IMR-90 (cell line): Measurements from ENCODE around the gene RAD18. TPM values are rescaled to one million over a fixed set of nuclear protein-coding genes. Genes with fewer than 3 reads are reported as not detected.

Experiments used
- ATAC-seq: fragments of 200-7000 bp; cut with Tn5 transposase; 2 replicates; pipeline ENCODE4 v1.9.1; 2020; ENCODE audit warnings: low read depth, mild to moderate bottlenecking, moderate library complexity
- BruUV-seq: library from RNA; stranded (reverse); fragments of 400-500 nt; replicated peaks from 2 replicates; lab custom pipeline; 2021; lab: Mats Ljungman, UMichigan
- CTCF ChIA-PET: fragments of 300-600 bp; formaldehyde crosslinking; extraction: SDS; loops from one replicate; lab custom pipeline; 2021; ENCODE audit warnings: antibody characterized with exemption; lab: Yijun Ruan, JAX
- POLR2A ChIA-PET: fragments of 300-600 bp; sonication (Branson Sonifier 250); formaldehyde crosslinking; loops from one replicate; lab custom pipeline; 2022; ENCODE audit warnings: antibody characterized with exemption; ENCODE audit not compliant: unreplicated experiment; lab: Charles Lee
- DNase-seq: peaks from one replicate; pipeline ENCODE4 v3.0.0; 2013
- H2AFZ ChIP-seq: replicated peaks from 2 replicates; pipeline ENCODE3; 2013; ENCODE audit warnings: low read length, mild to moderate bottlenecking; ENCODE audit not compliant: poor library complexity
- H2AK5ac ChIP-seq: 2 replicates; pipeline ENCODE4 v1.6.1; 2013; ENCODE audit warnings: low read depth, low read length, inconsistent platforms
- H2AK9ac ChIP-seq: replicated peaks from 2 replicates; pipeline ENCODE3; 2013; ENCODE audit warnings: mild to moderate bottlenecking, low read depth, low read length, moderate library complexity; ENCODE audit not compliant: poor library complexity
- H2BK120ac ChIP-seq: 2 replicates; pipeline ENCODE4 v1.6.1; 2013; ENCODE audit warnings: low read depth, low read length, inconsistent platforms
- H2BK15ac ChIP-seq: 3 replicates; pipeline ENCODE4 v1.6.1; 2013; ENCODE audit warnings: low read depth, low read length, inconsistent platforms
- H2BK20ac ChIP-seq: 2 replicates; pipeline ENCODE4 v1.6.1; 2013; ENCODE audit warnings: low read depth, mild to moderate bottlenecking, inconsistent platforms, low read length, moderate library complexity
- H2BK5ac ChIP-seq: 2 replicates; pipeline ENCODE4 v1.6.1; 2013; ENCODE audit warnings: mild to moderate bottlenecking, low read depth, low read length, inconsistent platforms; ENCODE audit not compliant: poor library complexity, severe bottlenecking
- H3K14ac ChIP-seq: replicated peaks from 2 replicates; pipeline ENCODE4 v1.6.1; 2013; ENCODE audit warnings: low read depth, low read length, inconsistent platforms
- H3K18ac ChIP-seq: 2 replicates; pipeline ENCODE4 v1.6.1; 2013; ENCODE audit warnings: low read depth, low read length, control low read depth
- H3K23ac ChIP-seq: 2 replicates; pipeline ENCODE4 v1.6.1; 2013; ENCODE audit warnings: low read depth, low read length, inconsistent platforms
- H3K27ac ChIP-seq: 2 replicates; pipeline ENCODE4 v1.5.1; 2013; ENCODE audit warnings: mild to moderate bottlenecking, control low read depth, low read length; ENCODE audit not compliant: insufficient read depth
- H3K27me3 ChIP-seq: 2 replicates; pipeline ENCODE4 v1.6.1; 2013; ENCODE audit warnings: low read length; ENCODE audit not compliant: control insufficient read depth, insufficient read depth
- H3K36me3 ChIP-seq: 2 replicates; pipeline ENCODE4 v1.6.1; 2013; ENCODE audit warnings: low read length, mixed read lengths; ENCODE audit not compliant: control insufficient read depth, insufficient read depth
- H3K4ac ChIP-seq: 2 replicates; pipeline ENCODE4 v1.6.1; 2013; ENCODE audit warnings: low read depth, low read length, inconsistent platforms
- H3K4me1 ChIP-seq: 2 replicates; pipeline ENCODE4 v1.6.1; 2013; ENCODE audit warnings: low read length, mixed read lengths; ENCODE audit not compliant: control insufficient read depth, insufficient read depth
- H3K4me2 ChIP-seq: 2 replicates; pipeline ENCODE4 v1.6.1; 2013; ENCODE audit warnings: low read depth, mild to moderate bottlenecking, control low read depth, low read length, moderate library complexity
- H3K4me3 ChIP-seq: 2 replicates; pipeline ENCODE4 v1.5.1; 2013; ENCODE audit warnings: low read depth, mild to moderate bottlenecking, control low read depth, low read length, moderate library complexity; ENCODE audit not compliant: insufficient read depth
- H3K56ac ChIP-seq: 2 replicates; pipeline ENCODE4 v1.6.1; 2013; ENCODE audit warnings: low read length, inconsistent platforms; ENCODE audit not compliant: insufficient read depth; ENCODE audit errors: extremely low read depth
- H3K79me1 ChIP-seq, 2 experiments: 2 replicates each; pipeline ENCODE4 v1.6.1; 2013; ENCODE audit warnings: low read length in 2 of 2, inconsistent platforms in 1 of 2, low read depth in 1 of 2
- H3K9ac ChIP-seq: 2 replicates; pipeline ENCODE4 v1.6.1; 2013; ENCODE audit warnings: low read depth, low read length, control low read depth
- H3K9me1 ChIP-seq: 2 replicates; pipeline ENCODE4 v1.6.1; 2013; ENCODE audit warnings: low read length, inconsistent platforms; ENCODE audit not compliant: insufficient read depth
- H3K9me3 ChIP-seq: 2 replicates; pipeline ENCODE4 v1.6.1; 2013; ENCODE audit warnings: low read length; ENCODE audit not compliant: control insufficient read depth, insufficient read depth
- H4K20me1 ChIP-seq: 2 replicates; pipeline ENCODE4 v1.6.1; 2013; ENCODE audit warnings: low read length, inconsistent platforms; ENCODE audit not compliant: insufficient read depth
- H4K5ac ChIP-seq: 2 replicates; pipeline ENCODE4 v1.6.1; 2013; ENCODE audit warnings: mild to moderate bottlenecking, low read depth, low read length, control low read depth
- H4K8ac ChIP-seq, 2 experiments: 2 replicates each; pipeline ENCODE4 v1.6.1; 2013; ENCODE audit warnings: low read depth in 2 of 2, low read length in 2 of 2, control low read depth in 1 of 2, inconsistent platforms in 1 of 2
- H4K91ac ChIP-seq: 2 replicates; pipeline ENCODE4 v1.6.1; 2013; ENCODE audit warnings: low read depth, low read length, inconsistent platforms; ENCODE audit not compliant: insufficient read depth
- BHLHE40 ChIP-seq: fragments of 150-350 bp; IDR thresholded peaks from 2 replicates; pipeline ENCODE4 v1.6.1; 2016; ENCODE audit warnings: mild to moderate bottlenecking, low read depth, low read length
- CEBPB ChIP-seq: IDR thresholded peaks from 2 replicates; pipeline ENCODE4 v1.6.1; 2012; ENCODE audit warnings: low read depth, low read length, improper control_type of control experiment
- CHD1 ChIP-seq: IDR thresholded peaks from 2 replicates; pipeline ENCODE4 v1.6.1; 2012; ENCODE audit warnings: low read depth, low read length, improper control_type of control experiment
- ELK1 ChIP-seq: fragments of 150-350 bp; IDR thresholded peaks from 2 replicates; pipeline ENCODE4 v1.6.1; 2016; ENCODE audit warnings: low read depth, mild to moderate bottlenecking, low read length, moderate library complexity, borderline replicate concordance
- FOS ChIP-seq: fragments of 150-350 bp; IDR thresholded peaks from 2 replicates; pipeline ENCODE4 v1.6.1; 2016; ENCODE audit warnings: low read depth, low read length
- MAFK ChIP-seq: IDR thresholded peaks from 2 replicates; pipeline ENCODE4 v1.6.1; 2012; ENCODE audit warnings: low read depth, low read length, improper control_type of control experiment
- MAZ ChIP-seq: IDR thresholded peaks from 2 replicates; pipeline ENCODE4 v1.6.1; 2012; ENCODE audit warnings: low read depth, mild to moderate bottlenecking, low read length, improper control_type of control experiment, moderate library complexity, borderline replicate concordance
- MXI1 ChIP-seq: IDR thresholded peaks from 2 replicates; pipeline ENCODE4 v1.6.1; 2012; ENCODE audit warnings: low read depth, mild to moderate bottlenecking, low read length, moderate library complexity, borderline replicate concordance
- NFE2L2 ChIP-seq: fragments of 150-350 bp; IDR thresholded peaks from 2 replicates; pipeline ENCODE4 v1.6.1; 2016; ENCODE audit warnings: low read depth, mild to moderate bottlenecking, low read length
- POLR2A ChIP-seq: IDR thresholded peaks from 2 replicates; pipeline ENCODE4 v1.6.1; 2012; ENCODE audit warnings: mild to moderate bottlenecking, low read depth, low read length
- RAD21 ChIP-seq: IDR thresholded peaks from 2 replicates; pipeline ENCODE4 v1.6.1; 2012; ENCODE audit warnings: low read length, improper control_type of control experiment
- RCOR1 ChIP-seq: IDR thresholded peaks from 2 replicates; pipeline ENCODE4 v1.6.1; 2012; ENCODE audit warnings: mild to moderate bottlenecking, low read length, improper control_type of control experiment; ENCODE audit not compliant: insufficient replicate concordance
- RFX5 ChIP-seq: IDR thresholded peaks from 2 replicates; pipeline ENCODE4 v1.8.0; 2012; ENCODE audit warnings: low read depth, mild to moderate bottlenecking, low read length, moderate library complexity
- SMC3 ChIP-seq: fragments of 150-350 bp; IDR thresholded peaks from 2 replicates; pipeline ENCODE4 v1.6.1; 2016; ENCODE audit warnings: low read depth, mild to moderate bottlenecking, antibody characterized with exemption, low read length, moderate library complexity
- WGBS, 2 experiments: methylation state at CpG; one replicate each; pipeline versions ENCODE4 v1.1.5 to v1.1.7; 2013; ENCODE audit warnings: missing lambda C conversion rate in 2 of 2; ENCODE audit not compliant: insufficient read length in 1 of 2; ENCODE audit errors: extremely low coverage in 2 of 2; 5-methylcytosine and 5-hydroxymethylcytosine counted together
- dilution Hi-C: fragments of 300-500 bp; cut with HindIII; formaldehyde crosslinking; loops from one replicate; pipeline ENCODE4 v1.14.3; 2018; ENCODE audit warnings: low sequenced_read_pairs; ENCODE audit not compliant: unreplicated experiment
- in situ Hi-C: fragments of 300-500 bp; cut with MboI; formaldehyde crosslinking; loops from 3 replicates; pipeline ENCODE4 v1.14.3; 2019; ENCODE audit warnings: low sequenced_read_pairs, inconsistent platforms, mixed read lengths
- intact Hi-C: fragments of 100-400 bp; cut with micrococcal nuclease; formaldehyde crosslinking; loops from 2 replicates; pipeline ENCODE4 v1.10.0; 2022
- polyA plus RNA-seq, 3 experiments: library from polyadenylated mRNA; depleted of rRNA; stranded (reverse); fragments of >200 nt; gene quantifications; 2 replicates each; pipeline ENCODE4 v1.2.3, GENCODE V29; 2012; ENCODE audit warnings: low replicate concordance in 1 of 3
- total RNA-seq: library from RNA; depleted of rRNA; stranded (reverse); fragments of >200 nt; gene quantifications from 2 replicates; pipeline ENCODE4 v1.2.3, GENCODE V29; 2012
- TF ChIP-seq, protein P1 (sequence below): fragments of 150-350 bp; IDR thresholded peaks from 2 replicates; pipeline ENCODE4 v1.6.1; 2017; ENCODE audit warnings: mild to moderate bottlenecking, antibody characterized with exemption, low read length, low read depth
- TF ChIP-seq, protein P2 (sequence below): conservative IDR thresholded peaks from 2 replicates; pipeline ENCODE4 v1.5.1; 2012; ENCODE audit warnings: mild to moderate bottlenecking, low read depth, low read length, improper control_type of control experiment

The RAD18 gene
- total and polyA plus RNA-seq, 2 of the 4 experiments (the other 2 are of a cell fraction): 8.2 to 17.2 TPM

- ChIA-PET CTCF (no interaction called here), POLR2A (no interaction called here)
- no peak overlapping the region for H3K56ac ChIP-seq
- H4K5ac ChIP-seq: no peak overlapping the region
- H3K9me1 ChIP-seq: no peaks in the 10 kb centered on the region
- peak; percentile 94 for ATAC-seq
- BruUV-seq: no TSS peak
- WGBS, 2 experiments: 0% methylated on average over 2 of the region's 7 CpGs; no CpG with 5 or more reads in 1 of the 2 experiments
- intact Hi-C loops (loop anchor here (1.0 to 5.0 kb wide), 4 partner anchors 96 to 381 kb away; partner anchors contain the start of gene OXTR), dilution Hi-C loops (no loop called here), in situ Hi-C loops (loop anchor here (5.0 kb wide), 2 partner anchors 96 to 331 kb away; no protein-coding TSS in a partner anchor)
- no peaks in the 10 kb centered on the region for H4K20me1 ChIP-seq
- H3K4me2 ChIP-seq: no peak overlapping the region
- H3K23ac ChIP-seq: no peak overlapping the region
- no peaks in the 10 kb centered on the region for H3K9me3 ChIP-seq
- H3K14ac ChIP-seq: no peak overlapping the region
- H2BK120ac ChIP-seq: no peak overlapping the region
- no peak overlapping the region for H4K91ac ChIP-seq
- no peak overlapping the region for H2BK5ac ChIP-seq
- H2BK20ac ChIP-seq: no peak overlapping the region
- H3K18ac ChIP-seq: no peak overlapping the region
- H3K79me1 ChIP-seq: no peaks in the 10 kb centered on the region
- no peak overlapping the region for H2AK5ac ChIP-seq
- H3K27me3 ChIP-seq: peaks cover 2% of the 10 kb centered on the region; the same call in 1 of the 2 replicates
- H3K36me3 ChIP-seq: no peaks in the 10 kb centered on the region
- peak overlapping the region; percentile 50 for H2AFZ ChIP-seq
- H3K4me3 ChIP-seq: no peak overlapping the region
- H3K4me1 ChIP-seq: no peaks in the 10 kb centered on the region
- no peak overlapping the region for H3K27ac ChIP-seq
- no peak overlapping the region for H4K8ac ChIP-seq
- no peak overlapping the region for H2AK9ac ChIP-seq
- H3K9ac ChIP-seq: no peak overlapping the region
- no peak overlapping the region for H2BK15ac ChIP-seq
- H3K4ac ChIP-seq: no peak overlapping the region
- TF ChIP-seq, protein P1, sequence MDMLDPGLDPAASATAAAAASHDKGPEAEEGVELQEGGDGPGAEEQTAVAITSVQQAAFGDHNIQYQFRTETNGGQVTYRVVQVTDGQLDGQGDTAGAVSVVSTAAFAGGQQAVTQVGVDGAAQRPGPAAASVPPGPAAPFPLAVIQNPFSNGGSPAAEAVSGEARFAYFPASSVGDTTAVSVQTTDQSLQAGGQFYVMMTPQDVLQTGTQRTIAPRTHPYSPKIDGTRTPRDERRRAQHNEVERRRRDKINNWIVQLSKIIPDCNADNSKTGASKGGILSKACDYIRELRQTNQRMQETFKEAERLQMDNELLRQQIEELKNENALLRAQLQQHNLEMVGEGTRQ: no peak
- TF ChIP-seq NFE2L2: no peak
- peak; percentile 56 for TF ChIP-seq BHLHE40
- no peak for TF ChIP-seq MAZ
- TF ChIP-seq RCOR1: no peak
- TF ChIP-seq CEBPB: no peak
- no peak for TF ChIP-seq FOS
- no peak for TF ChIP-seq MAFK
- TF ChIP-seq MXI1: no peak
- TF ChIP-seq POLR2A: no peak
- TF ChIP-seq CHD1: no peak
- no peak for TF ChIP-seq RFX5
- TF ChIP-seq SMC3: peak; percentile 93
- TF ChIP-seq ELK1: no peak
- peak; percentile 97 for TF ChIP-seq RAD21
- TF ChIP-seq, protein P2, sequence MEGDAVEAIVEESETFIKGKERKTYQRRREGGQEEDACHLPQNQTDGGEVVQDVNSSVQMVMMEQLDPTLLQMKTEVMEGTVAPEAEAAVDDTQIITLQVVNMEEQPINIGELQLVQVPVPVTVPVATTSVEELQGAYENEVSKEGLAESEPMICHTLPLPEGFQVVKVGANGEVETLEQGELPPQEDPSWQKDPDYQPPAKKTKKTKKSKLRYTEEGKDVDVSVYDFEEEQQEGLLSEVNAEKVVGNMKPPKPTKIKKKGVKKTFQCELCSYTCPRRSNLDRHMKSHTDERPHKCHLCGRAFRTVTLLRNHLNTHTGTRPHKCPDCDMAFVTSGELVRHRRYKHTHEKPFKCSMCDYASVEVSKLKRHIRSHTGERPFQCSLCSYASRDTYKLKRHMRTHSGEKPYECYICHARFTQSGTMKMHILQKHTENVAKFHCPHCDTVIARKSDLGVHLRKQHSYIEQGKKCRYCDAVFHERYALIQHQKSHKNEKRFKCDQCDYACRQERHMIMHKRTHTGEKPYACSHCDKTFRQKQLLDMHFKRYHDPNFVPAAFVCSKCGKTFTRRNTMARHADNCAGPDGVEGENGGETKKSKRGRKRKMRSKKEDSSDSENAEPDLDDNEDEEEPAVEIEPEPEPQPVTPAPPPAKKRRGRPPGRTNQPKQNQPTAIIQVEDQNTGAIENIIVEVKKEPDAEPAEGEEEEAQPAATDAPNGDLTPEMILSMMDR: peak; percentile 97
- peak; percentile 63 for DNase-seq
Observed at GRCh38 chr3:8970971-8971589, 7.8 kb upstream of the RAD18 start.
